ENCODE measurements around the gene COBLL1. TPM values are rescaled to one million over a fixed set of nuclear protein-coding genes. Genes with fewer than 3 reads are reported as not detected.

The COBLL1 gene
- polyA plus RNA-seq, 1 donor (not counting 4 experiments of a cell fraction or from before 2014, with no cell fraction given): 14.9 TPM

DNA sequence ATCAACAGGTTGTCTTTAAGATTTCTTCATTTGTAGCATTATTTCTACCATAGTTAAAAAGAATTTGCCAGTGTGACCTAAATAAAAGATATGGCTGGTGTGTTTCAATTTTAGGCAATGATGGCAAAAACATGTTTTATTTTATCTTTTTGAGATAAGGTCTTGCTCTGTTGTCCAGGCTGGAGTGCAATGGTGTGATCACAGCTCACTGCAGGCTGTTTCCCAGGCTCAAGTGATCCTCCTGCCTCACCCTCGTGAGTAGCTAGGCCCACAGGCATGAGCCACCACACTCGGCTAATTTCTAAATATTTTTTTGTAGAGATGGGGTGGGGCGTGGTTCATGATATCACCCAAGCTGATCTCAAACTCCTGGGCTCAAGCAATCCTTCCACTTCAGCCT, 47.0 kb upstream of the COBLL1 start:
- Histone ChIP-seq H3K9me1 (ENCODE audit: control insufficient read depth, extremely low read depth, insufficient read depth, low read length) (no peaks in the 10 kb centered on the region), H3K4me2 (ENCODE audit: control insufficient read depth, extremely low read depth, insufficient read depth, low read depth, low read length) (no peak overlapping the region), H3K79me2 (ENCODE audit: control insufficient read depth, insufficient read depth, low read length) (no peaks in the 10 kb centered on the region), H3K36me3 (ENCODE audit: control insufficient read depth in 2 of 2, extremely low read depth in 1 of 2, insufficient read depth in 2 of 2, low read length in 2 of 2) (no peaks in the 10 kb centered on the region), H3K27ac (ENCODE audit: control insufficient read depth, insufficient read depth, low read length) (no peak overlapping the region), H3K4me1 (ENCODE audit: control insufficient read depth, extremely low read depth, insufficient read depth, low read length) (no peaks in the 10 kb centered on the region), H2AFZ (ENCODE audit: control insufficient read depth, low read length) (no peak overlapping the region), H3K9me3 (ENCODE audit: control insufficient read depth, low read depth, low read length) (no peaks in the 10 kb centered on the region), H3K27me3 (ENCODE audit: control insufficient read depth, extremely low read depth, insufficient read depth, low read length) (no peaks in the 10 kb centered on the region), H3K4me3 (ENCODE audit: control insufficient read depth in 2 of 3, extremely low read depth in 1 of 3, insufficient read depth in 2 of 3, low read depth in 1 of 3, low read length in 3 of 3) (no peak overlapping the region), H3K9ac (ENCODE audit: control insufficient read depth, extremely low read depth, insufficient read depth, low read length) (no peak overlapping the region), H4K20me1 (ENCODE audit: control insufficient read depth, extremely low read depth, insufficient read depth, low read length) (no peaks in the 10 kb centered on the region)
- dilution Hi-C loops (cut with MboI; ENCODE audit: extremely low pct_ligation_motif_present, low sequenced_read_pairs): no loop called here
- DNase-seq (ENCODE audit: low read depth, low spot score): no peak
- TF ChIP-seq, protein P1, sequence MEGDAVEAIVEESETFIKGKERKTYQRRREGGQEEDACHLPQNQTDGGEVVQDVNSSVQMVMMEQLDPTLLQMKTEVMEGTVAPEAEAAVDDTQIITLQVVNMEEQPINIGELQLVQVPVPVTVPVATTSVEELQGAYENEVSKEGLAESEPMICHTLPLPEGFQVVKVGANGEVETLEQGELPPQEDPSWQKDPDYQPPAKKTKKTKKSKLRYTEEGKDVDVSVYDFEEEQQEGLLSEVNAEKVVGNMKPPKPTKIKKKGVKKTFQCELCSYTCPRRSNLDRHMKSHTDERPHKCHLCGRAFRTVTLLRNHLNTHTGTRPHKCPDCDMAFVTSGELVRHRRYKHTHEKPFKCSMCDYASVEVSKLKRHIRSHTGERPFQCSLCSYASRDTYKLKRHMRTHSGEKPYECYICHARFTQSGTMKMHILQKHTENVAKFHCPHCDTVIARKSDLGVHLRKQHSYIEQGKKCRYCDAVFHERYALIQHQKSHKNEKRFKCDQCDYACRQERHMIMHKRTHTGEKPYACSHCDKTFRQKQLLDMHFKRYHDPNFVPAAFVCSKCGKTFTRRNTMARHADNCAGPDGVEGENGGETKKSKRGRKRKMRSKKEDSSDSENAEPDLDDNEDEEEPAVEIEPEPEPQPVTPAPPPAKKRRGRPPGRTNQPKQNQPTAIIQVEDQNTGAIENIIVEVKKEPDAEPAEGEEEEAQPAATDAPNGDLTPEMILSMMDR (optimal IDR thresholded peaks at IDR 0.05 in 1 of 3, IDR thresholded peaks at IDR 0.05 in 1 of 3, conservative IDR thresholded peaks at IDR 0.05 in 1 of 3; ENCODE audit: extremely low read depth in 1 of 3, insufficient read depth in 2 of 3, low read length in 3 of 3): no peak
- TF ChIP-seq EZH2 (IDR thresholded peaks at IDR 0.05; ENCODE audit: low read length): no peak
- FAIRE-seq: no peak

DNA sequence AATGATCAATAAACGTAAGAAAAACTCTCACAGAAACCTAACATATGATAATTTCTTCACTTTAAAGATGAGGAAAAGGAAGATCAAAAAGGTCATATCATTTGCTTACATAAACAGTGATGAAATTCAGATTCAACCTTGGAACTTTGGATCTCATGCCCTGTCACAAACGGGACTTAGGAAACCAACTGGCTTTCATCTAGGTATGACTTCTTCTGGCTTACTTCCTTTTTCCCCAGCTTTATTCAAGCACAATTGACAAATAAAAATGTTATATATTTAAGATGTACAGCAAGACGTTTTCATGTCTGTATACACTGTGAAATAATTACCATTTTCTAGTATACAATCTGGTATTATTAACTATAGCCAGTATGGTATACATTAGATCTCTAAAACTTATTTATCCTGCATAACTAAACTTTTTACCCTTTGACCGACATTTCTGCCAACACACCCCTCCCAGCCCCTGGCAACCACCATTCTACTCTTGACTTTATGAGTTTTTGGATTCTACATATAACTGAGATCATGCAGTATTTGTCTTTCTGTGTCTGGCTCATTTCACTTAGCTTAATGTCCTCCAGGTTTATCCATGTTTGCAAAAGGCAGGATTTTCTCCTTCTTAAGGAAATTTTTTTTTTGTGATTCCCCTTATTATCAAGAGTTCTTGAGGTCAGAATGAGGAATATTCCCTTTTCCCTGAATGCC, 46.0 kb upstream of the COBLL1 start:
- Histone ChIP-seq H3K79me2 (ENCODE audit: control insufficient read depth, insufficient read depth, low read length) (no peaks in the 10 kb centered on the region), H3K9me1 (ENCODE audit: control insufficient read depth, extremely low read depth, insufficient read depth, low read length) (no peaks in the 10 kb centered on the region), H3K36me3 (ENCODE audit: control insufficient read depth in 2 of 2, extremely low read depth in 1 of 2, insufficient read depth in 2 of 2, low read length in 2 of 2) (no peaks in the 10 kb centered on the region), H3K9me3 (ENCODE audit: control insufficient read depth, low read depth, low read length) (no peaks in the 10 kb centered on the region), H3K4me1 (ENCODE audit: control insufficient read depth, extremely low read depth, insufficient read depth, low read length) (no peaks in the 10 kb centered on the region), H3K4me2 (ENCODE audit: control insufficient read depth, extremely low read depth, insufficient read depth, low read depth, low read length) (no peak overlapping the region), H3K9ac (ENCODE audit: control insufficient read depth, extremely low read depth, insufficient read depth, low read length) (no peak overlapping the region), H2AFZ (ENCODE audit: control insufficient read depth, low read length) (no peak overlapping the region), H4K20me1 (ENCODE audit: control insufficient read depth, extremely low read depth, insufficient read depth, low read length) (no peaks in the 10 kb centered on the region), H3K27me3 (ENCODE audit: control insufficient read depth, extremely low read depth, insufficient read depth, low read length) (no peaks in the 10 kb centered on the region), H3K4me3 (ENCODE audit: control insufficient read depth in 2 of 3, extremely low read depth in 1 of 3, insufficient read depth in 2 of 3, low read depth in 1 of 3, low read length in 3 of 3) (no peak overlapping the region), H3K27ac (ENCODE audit: control insufficient read depth, insufficient read depth, low read length) (no peak overlapping the region)
- DNase-seq (ENCODE audit: low read depth, low spot score) (no peak), FAIRE-seq (no peak)
- TF ChIP-seq, protein P1 (optimal IDR thresholded peaks at IDR 0.05 in 1 of 3, IDR thresholded peaks at IDR 0.05 in 1 of 3, conservative IDR thresholded peaks at IDR 0.05 in 1 of 3; ENCODE audit: extremely low read depth in 1 of 3, insufficient read depth in 2 of 3, low read length in 3 of 3): no peak
- TF ChIP-seq EZH2 (IDR thresholded peaks at IDR 0.05; ENCODE audit: low read length): no peak
- dilution Hi-C loops (cut with MboI; ENCODE audit: extremely low pct_ligation_motif_present, low sequenced_read_pairs): no loop called here
